HepG2 (cell line): Measurements from ENCODE around the gene HEATR1. TPM values are rescaled to one million over a fixed set of nuclear protein-coding genes. Genes with fewer than 3 reads are reported as not detected.

ENCODE experiments used
- BCL6 ChIP-seq: IDR thresholded peaks from 2 replicates; pipeline ENCODE4 v1.6.1; 2016; ENCODE audit warnings: missing genetic modification reagents, missing compliant biosample characterization
- ELF1 ChIP-seq: sonication (generic); formaldehyde crosslinking; IDR thresholded peaks from 2 replicates; pipeline ENCODE4 v1.4.0; 2020; ENCODE audit warnings: missing genetic modification reagents
- ETV6 ChIP-seq: sonication (generic); formaldehyde crosslinking; conservative IDR thresholded peaks from 2 replicates; pipeline ENCODE4 v1.4.0; 2020; ENCODE audit warnings: missing genetic modification reagents
- FIP1L1 ChIP-seq: fragments of 200-400 bp; formaldehyde crosslinking; IDR thresholded peaks from 2 replicates; pipeline ENCODE4 v1.6.1; 2018; ENCODE audit warnings: low read depth, mild to moderate bottlenecking, low read length, moderate library complexity, borderline replicate concordance; ENCODE audit not compliant: insufficient read depth
- FOXA1 ChIP-seq, 2 experiments: fragments of 450-650 bp in 1 of 2; sonication (generic) in 1 of 2; formaldehyde crosslinking in 1 of 2; IDR thresholded peaks; 2 replicates each; pipeline versions ENCODE4 v1.4.0 to v1.6.1; 2016 to 2020; ENCODE audit warnings: missing genetic modification reagents in 1 of 2
- GATA4 ChIP-seq: sonication (generic); IDR thresholded peaks from 2 replicates; pipeline ENCODE4 v1.6.1; 2016; ENCODE audit warnings: antibody characterized with exemption, low read depth, borderline replicate concordance
- HDAC1 ChIP-seq: sonication (generic); formaldehyde crosslinking; IDR thresholded peaks from 2 replicates; pipeline ENCODE4 v1.5.1; 2020; ENCODE audit warnings: mild to moderate bottlenecking, missing genetic modification reagents
- HDAC2 ChIP-seq: sonication (generic); formaldehyde crosslinking; IDR thresholded peaks from 2 replicates; pipeline ENCODE4 v1.4.0; 2020; ENCODE audit warnings: missing genetic modification reagents
- HNF4A ChIP-seq: sonication (generic); formaldehyde crosslinking; IDR thresholded peaks from 2 replicates; pipeline ENCODE4 v1.4.0; 2020; ENCODE audit warnings: missing genetic modification reagents
- IRF2 ChIP-seq: IDR thresholded peaks from 2 replicates; pipeline ENCODE4 v1.6.1; 2018; ENCODE audit warnings: missing genetic modification reagents, missing compliant biosample characterization
- ISL2 ChIP-seq: sonication (generic); formaldehyde crosslinking; IDR thresholded peaks from 2 replicates; pipeline ENCODE4 v1.5.0; 2020; ENCODE audit warnings: missing genetic modification reagents
- LCORL ChIP-seq, 2 experiments: fragments of 450-650 bp in 1 of 2; sonication (generic) in 1 of 2; formaldehyde crosslinking in 1 of 2; IDR thresholded peaks; 2 replicates each; pipeline versions ENCODE4 v1.5.0 to v1.6.1; 2017 to 2020; ENCODE audit warnings: antibody characterized with exemption in 1 of 2, missing genetic modification reagents in 1 of 2
- PITX1 ChIP-seq: sonication (generic); formaldehyde crosslinking; IDR thresholded peaks from 2 replicates; pipeline ENCODE4 v1.5.1; 2020; ENCODE audit warnings: mild to moderate bottlenecking, missing genetic modification reagents
- SIN3B ChIP-seq: fragments of 150-350 bp; IDR thresholded peaks from 2 replicates; pipeline ENCODE4 v1.6.1; 2014; ENCODE audit warnings: low read length
- SMAD3 ChIP-seq: sonication (generic); formaldehyde crosslinking; IDR thresholded peaks from 2 replicates; pipeline ENCODE4 v1.4.0; 2020; ENCODE audit warnings: missing genetic modification reagents
- ZNF205 ChIP-seq: IDR thresholded peaks from 2 replicates; pipeline ENCODE4 v1.6.1; 2018; ENCODE audit warnings: missing biosample characterization, missing genetic modification reagents
- ZNF510 ChIP-seq: sonication (generic); formaldehyde crosslinking; IDR thresholded peaks from 2 replicates; pipeline ENCODE4 v1.4.0; 2020; ENCODE audit warnings: low read depth, mild to moderate bottlenecking, missing genetic modification reagents
- ZNF614 ChIP-seq: IDR thresholded peaks from 2 replicates; pipeline ENCODE4 v1.6.1; 2018; ENCODE audit warnings: missing biosample characterization, missing genetic modification reagents, inconsistent platforms, borderline replicate concordance
- ZNF878 ChIP-seq: sonication (generic); formaldehyde crosslinking; IDR thresholded peaks from 2 replicates; pipeline ENCODE4 v1.8.1; 2023; ENCODE audit warnings: mild to moderate bottlenecking, missing genetic modification reagents, moderate library complexity
- polyA plus RNA-seq, 8 experiments: library from polyadenylated mRNA; depleted of rRNA in 3 of 8; stranded (reverse) in 7 of 8; unstranded in 1 of 8; fragments of >200 nt; fragmentation: Illumina TruSeq in 4 of 8; extraction: Trizol in 4 of 8; gene quantifications; 2 replicates each; pipeline versions ENCODE4 v1.2.1 to v1.2.3, GENCODE V29; 2011 to 2016; ENCODE audit warnings: low read depth in 4 of 8, missing spikeins in 1 of 8, mixed read lengths in 1 of 8; ENCODE audit not compliant: insufficient read depth in 1 of 8
- total RNA-seq, 5 experiments: library from RNA; depleted of rRNA; stranded (reverse); fragments of >200 nt; fragmentation: Illumina TruSeq; extraction: Trizol; gene quantifications; 2 replicates each; pipeline ENCODE4 v1.2.3, GENCODE V29; 2016; ENCODE audit warnings: low read depth in 1 of 5
- TF ChIP-seq, protein P1 (sequence below): sonication (generic); formaldehyde crosslinking; IDR thresholded peaks from 2 replicates; pipeline ENCODE4 v1.4.0; 2020; ENCODE audit warnings: low read depth, missing genetic modification reagents
- TF ChIP-seq, protein P2 (sequence below): sonication (generic); formaldehyde crosslinking; IDR thresholded peaks from 2 replicates; pipeline ENCODE4 v1.4.0; 2020; ENCODE audit warnings: mild to moderate bottlenecking, missing genetic modification reagents
- TF ChIP-seq, protein P3 (sequence below): sonication (generic); formaldehyde crosslinking; IDR thresholded peaks from 2 replicates; pipeline ENCODE4 v1.4.0; 2020; ENCODE audit warnings: mild to moderate bottlenecking, missing genetic modification reagents

HEATR1 gene
- total and polyA plus RNA-seq, 2 of the 13 experiments (the other 11 are each of a cell fraction or from before 2014, with no cell fraction given): 10.2 to 45.8 TPM

DNA sequence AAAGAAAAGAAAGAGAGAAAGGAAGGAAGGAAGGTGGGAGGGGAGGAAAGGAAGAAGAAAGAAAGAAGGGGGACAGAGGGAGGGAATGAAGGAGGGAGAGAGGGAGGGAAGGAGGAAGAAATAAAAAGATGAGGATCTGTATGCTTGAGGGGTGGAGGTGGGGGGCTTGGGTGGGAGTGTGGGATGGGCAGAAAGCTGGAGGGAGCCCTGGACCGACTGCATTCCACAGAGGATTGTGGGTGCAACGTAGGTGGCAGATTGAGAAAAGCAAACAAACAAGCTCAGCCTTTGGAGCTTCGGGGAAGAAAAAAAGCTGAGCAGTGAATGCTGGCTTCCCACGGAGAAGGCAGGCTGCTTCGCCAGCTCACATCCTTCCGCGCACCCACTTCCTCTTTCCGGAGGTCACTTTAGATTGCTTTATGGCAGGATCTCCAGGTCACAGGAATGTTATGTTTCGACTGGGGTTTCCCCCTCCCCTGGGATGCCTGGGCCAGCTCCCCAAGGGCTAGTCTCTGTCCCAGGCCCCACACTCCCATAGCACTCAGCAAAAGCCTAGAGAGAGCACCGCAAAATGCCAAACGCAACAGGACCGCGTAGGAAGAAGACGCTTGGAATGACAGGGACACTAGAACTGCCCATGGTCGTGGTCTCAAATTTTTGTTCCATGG, 101.2 kb downstream of the HEATR1 start (continued):
- TF ChIP-seq, protein P1, sequence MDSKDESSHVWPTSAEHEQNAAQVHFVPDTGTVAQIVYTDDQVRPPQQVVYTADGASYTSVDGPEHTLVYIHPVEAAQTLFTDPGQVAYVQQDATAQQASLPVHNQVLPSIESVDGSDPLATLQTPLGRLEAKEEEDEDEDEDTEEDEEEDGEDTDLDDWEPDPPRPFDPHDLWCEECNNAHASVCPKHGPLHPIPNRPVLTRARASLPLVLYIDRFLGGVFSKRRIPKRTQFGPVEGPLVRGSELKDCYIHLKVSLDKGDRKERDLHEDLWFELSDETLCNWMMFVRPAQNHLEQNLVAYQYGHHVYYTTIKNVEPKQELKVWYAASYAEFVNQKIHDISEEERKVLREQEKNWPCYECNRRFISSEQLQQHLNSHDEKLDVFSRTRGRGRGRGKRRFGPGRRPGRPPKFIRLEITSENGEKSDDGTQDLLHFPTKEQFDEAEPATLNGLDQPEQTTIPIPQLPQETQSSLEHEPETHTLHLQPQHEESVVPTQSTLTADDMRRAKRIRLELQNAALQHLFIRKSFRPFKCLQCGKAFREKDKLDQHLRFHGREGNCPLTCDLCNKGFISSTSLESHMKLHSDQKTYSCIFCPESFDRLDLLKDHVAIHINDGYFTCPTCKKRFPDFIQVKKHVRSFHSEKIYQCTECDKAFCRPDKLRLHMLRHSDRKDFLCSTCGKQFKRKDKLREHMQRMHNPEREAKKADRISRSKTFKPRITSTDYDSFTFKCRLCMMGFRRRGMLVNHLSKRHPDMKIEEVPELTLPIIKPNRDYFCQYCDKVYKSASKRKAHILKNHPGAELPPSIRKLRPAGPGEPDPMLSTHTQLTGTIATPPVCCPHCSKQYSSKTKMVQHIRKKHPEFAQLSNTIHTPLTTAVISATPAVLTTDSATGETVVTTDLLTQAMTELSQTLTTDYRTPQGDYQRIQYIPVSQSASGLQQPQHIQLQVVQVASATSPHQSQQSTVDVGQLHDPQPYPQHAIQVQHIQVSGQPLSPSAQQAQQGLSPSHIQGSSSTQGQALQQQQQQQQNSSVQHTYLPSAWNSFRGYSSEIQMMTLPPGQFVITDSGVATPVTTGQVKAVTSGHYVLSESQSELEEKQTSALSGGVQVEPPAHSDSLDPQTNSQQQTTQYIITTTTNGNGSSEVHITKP: peak; percentile 72; the same call in 1 of the 2 replicates
- TF ChIP-seq SIN3B: no peak
- 0 out of 2 replicates have a peak, but pooled peaks have one; percentile 52 for TF ChIP-seq ETV6 (CRISPR knock-in tag)
- TF ChIP-seq FIP1L1: no peak
- no peak; the same call in 1 of the 2 replicates for TF ChIP-seq HDAC1 (CRISPR knock-in tag)
- no peak for TF ChIP-seq SMAD3
- peak; percentile 97 for TF ChIP-seq HDAC2 (CRISPR knock-in tag)
- peak; percentile 61; the same call in 1 of the 2 replicates for TF ChIP-seq ISL2 (CRISPR knock-in tag)
- TF ChIP-seq GATA4: 0 out of 2 replicates have a peak, but pooled peaks have one; percentile 53
- TF ChIP-seq HNF4A (CRISPR knock-in tag): peak; percentile 34; the same call in 1 of the 2 replicates
- TF ChIP-seq BCL6 (CRISPR knock-in tag): peak; percentile 66; the same call in 1 of the 2 replicates
- no peak for TF ChIP-seq ZNF205 (CRISPR knock-in tag)
- TF ChIP-seq ELF1 (CRISPR knock-in tag): peak; percentile 74; the same call in 1 of the 2 replicates
- no peak for TF ChIP-seq FOXA1 (IDR thresholded peaks at IDR 0.05)
- TF ChIP-seq FOXA1 (CRISPR knock-in tag; IDR thresholded peaks at IDR 0.05): peak; percentile 85
- peak; percentile 62; the same call in 1 of the 2 replicates for TF ChIP-seq ZNF614 (CRISPR knock-in tag)
- no peak for TF ChIP-seq LCORL (IDR thresholded peaks at IDR 0.05)
- peak; percentile 84 for TF ChIP-seq LCORL (CRISPR knock-in tag; IDR thresholded peaks at IDR 0.05)
- TF ChIP-seq, protein P2, sequence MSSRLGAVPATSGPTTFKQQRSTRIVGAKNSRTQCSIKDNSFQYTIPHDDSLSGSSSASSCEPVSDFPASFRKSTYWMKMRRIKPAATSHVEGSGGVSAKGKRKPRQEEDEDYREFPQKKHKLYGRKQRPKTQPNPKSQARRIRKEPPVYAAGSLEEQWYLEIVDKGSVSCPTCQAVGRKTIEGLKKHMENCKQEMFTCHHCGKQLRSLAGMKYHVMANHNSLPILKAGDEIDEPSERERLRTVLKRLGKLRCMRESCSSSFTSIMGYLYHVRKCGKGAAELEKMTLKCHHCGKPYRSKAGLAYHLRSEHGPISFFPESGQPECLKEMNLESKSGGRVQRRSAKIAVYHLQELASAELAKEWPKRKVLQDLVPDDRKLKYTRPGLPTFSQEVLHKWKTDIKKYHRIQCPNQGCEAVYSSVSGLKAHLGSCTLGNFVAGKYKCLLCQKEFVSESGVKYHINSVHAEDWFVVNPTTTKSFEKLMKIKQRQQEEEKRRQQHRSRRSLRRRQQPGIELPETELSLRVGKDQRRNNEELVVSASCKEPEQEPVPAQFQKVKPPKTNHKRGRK (CRISPR knock-in tag): peak; percentile 89; the same call in 1 of the 2 replicates
- peak; percentile 43 for TF ChIP-seq PITX1 (CRISPR knock-in tag)
- 0 out of 2 replicates have a peak, but pooled peaks have one; percentile 52 for TF ChIP-seq ZNF878
- peak; percentile 74 for TF ChIP-seq IRF2 (CRISPR knock-in tag)
- no peak for TF ChIP-seq ZNF510 (CRISPR knock-in tag)
- TF ChIP-seq, protein P3, sequence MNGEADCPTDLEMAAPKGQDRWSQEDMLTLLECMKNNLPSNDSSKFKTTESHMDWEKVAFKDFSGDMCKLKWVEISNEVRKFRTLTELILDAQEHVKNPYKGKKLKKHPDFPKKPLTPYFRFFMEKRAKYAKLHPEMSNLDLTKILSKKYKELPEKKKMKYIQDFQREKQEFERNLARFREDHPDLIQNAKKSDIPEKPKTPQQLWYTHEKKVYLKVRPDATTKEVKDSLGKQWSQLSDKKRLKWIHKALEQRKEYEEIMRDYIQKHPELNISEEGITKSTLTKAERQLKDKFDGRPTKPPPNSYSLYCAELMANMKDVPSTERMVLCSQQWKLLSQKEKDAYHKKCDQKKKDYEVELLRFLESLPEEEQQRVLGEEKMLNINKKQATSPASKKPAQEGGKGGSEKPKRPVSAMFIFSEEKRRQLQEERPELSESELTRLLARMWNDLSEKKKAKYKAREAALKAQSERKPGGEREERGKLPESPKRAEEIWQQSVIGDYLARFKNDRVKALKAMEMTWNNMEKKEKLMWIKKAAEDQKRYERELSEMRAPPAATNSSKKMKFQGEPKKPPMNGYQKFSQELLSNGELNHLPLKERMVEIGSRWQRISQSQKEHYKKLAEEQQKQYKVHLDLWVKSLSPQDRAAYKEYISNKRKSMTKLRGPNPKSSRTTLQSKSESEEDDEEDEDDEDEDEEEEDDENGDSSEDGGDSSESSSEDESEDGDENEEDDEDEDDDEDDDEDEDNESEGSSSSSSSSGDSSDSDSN (CRISPR knock-in tag): peak; percentile 61; the same call in 1 of the 2 replicates
